Stomach smooth muscle (tissue), 2 donors: ENCODE measurements around the gene HTATIP2.
"Not testable (repeated sequence)": the region's sequence is repeated elsewhere in the genome, so short reads cannot be mapped to it uniquely, and the experiment has no call there.

Experiments
- H3K27ac ChIP-seq: one replicate; pipeline ENCODE4 v1.7.0; 2013; ENCODE audit warnings: mild to moderate bottlenecking, low read length, inconsistent platforms
- H3K27me3 ChIP-seq, 2 donors: one replicate each; pipeline ENCODE4 v1.7.0; 2013; ENCODE audit warnings: low read length in 2 of 2; ENCODE audit not compliant: insufficient read depth in 2 of 2, control insufficient read depth in 1 of 2
- H3K36me3 ChIP-seq, 2 donors: one replicate each; pipeline ENCODE4 v1.7.0; 2013; ENCODE audit warnings: low read length in 2 of 2; ENCODE audit not compliant: control insufficient read depth in 2 of 2, insufficient read depth in 2 of 2
- H3K4me1 ChIP-seq: one replicate; pipeline ENCODE4 v1.7.0; 2013; ENCODE audit warnings: low read length; ENCODE audit not compliant: control insufficient read depth, insufficient read depth
- H3K4me3 ChIP-seq, 2 donors: one replicate each; pipeline ENCODE4 v1.7.0; 2013; ENCODE audit warnings: low read length in 2 of 2
- H3K9ac ChIP-seq, 2 donors: one replicate each; pipeline ENCODE4 v1.7.0; 2013; ENCODE audit warnings: low read length in 2 of 2, mild to moderate bottlenecking in 1 of 2
- H3K9me3 ChIP-seq, 2 donors: one replicate each; pipeline ENCODE4 v1.7.0; 2013; ENCODE audit warnings: low read length in 2 of 2; ENCODE audit not compliant: control insufficient read depth in 2 of 2
- donor health status: healthy.
- donor health status: Pancreatic carcinoma.

HTATIP2 gene

DNA sequence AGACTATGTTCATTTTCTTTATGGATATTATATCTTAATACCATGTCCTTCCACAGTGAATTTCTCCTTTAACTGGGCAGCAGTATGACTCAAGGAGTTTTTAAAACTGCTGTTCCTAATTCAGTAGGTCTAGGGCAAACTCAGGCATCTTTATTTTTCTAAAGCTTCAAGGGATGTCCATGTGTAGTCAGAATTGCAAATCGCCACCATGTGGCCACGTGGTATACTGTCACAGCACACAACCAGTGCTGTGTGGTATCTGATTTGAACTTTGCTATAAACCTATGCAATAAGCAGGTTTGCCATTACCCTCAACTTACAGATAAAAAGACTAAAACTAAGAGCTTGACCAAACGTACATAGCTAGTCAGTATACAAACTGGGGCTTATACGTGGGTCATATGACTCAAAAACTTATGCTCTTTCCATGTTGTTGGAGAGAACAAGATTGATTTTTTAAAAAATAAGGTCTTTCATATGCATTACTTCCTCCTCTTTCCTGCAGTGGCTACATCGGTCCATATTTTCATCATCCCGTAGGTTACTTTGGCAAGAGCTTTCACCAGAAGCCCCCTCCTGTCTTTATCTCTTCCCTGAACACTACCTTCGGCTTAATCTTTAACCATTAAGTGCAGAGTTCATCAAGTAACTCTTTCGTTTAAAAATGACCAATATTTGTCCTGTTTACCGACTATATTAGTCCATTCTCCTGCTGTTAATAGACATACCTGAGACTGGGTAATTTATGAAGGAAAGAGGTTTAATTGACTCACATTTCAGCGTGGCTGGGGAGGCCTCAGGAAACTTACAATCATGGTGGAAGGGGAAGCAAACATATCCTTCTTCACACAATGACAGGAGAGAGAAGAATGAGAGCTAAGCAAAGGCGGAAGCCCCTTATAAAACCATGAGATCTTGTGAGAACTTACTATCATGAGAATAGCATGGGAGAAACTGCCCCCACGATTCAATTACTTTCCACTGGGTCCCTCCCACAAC, 8.0 kb upstream of the HTATIP2 start:
- Histone ChIP-seq H3K27ac (no peak overlapping the region), H3K9ac (no peak overlapping the region), H3K4me3 (no peak overlapping the region), H3K4me1 (no peaks in the 10 kb centered on the region), H3K27me3 (peaks cover 0 to 2% of the 10 kb centered on the region in 2 donors), H3K36me3 (no peaks in the 10 kb centered on the region), H3K9me3 (no peaks in the 10 kb centered on the region)

DNA sequence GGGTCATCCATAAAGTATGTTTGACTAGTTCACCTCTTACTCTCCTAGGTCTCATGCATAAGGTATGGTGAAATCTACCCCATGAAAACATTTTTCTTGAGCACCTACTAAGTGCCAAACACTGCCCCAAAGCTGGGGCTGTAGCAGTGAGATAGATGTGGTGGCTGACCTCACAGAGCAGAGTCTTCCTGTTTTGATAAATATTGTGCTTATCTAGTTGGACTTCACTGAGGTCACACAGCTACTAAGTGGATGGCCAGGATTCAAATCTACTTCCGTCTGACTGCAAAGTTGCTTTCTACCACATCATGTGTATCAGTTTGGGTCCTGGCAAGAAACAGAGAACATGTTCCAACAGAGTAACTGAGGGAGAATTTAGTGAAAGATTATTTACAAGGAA, 6.4 kb upstream of the HTATIP2 start:
- Histone ChIP-seq H3K27ac (no peak overlapping the region), H3K27me3 (no peaks in the 10 kb centered on the region)

DNA sequence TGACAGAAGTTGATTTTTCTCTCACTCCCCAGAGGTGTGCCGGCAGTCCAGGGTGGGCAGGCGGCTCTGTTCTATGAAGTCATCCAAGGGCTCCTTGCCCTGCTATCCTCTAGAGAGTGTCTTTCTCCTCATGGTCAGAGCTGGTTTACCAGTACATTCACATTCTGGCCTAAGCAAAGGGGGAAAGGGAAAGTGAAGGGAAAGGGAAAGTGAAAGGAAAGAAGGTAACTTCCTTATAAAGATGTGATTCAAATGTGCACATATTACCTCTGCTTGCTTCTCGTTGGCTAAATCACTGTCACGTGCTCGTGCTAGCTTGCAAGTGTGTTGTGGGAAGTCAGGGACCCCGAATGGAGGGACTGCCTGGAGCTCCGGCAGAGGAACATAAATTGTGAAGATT, 2.9 kb upstream of the HTATIP2 start:
- H3K9me3 ChIP-seq = no peaks in the 10 kb centered on the region
- H3K36me3 ChIP-seq = no peaks in the 10 kb centered on the region
- peaks cover 12% of the 10 kb centered on the region for H3K4me1 ChIP-seq
- H3K4me3 ChIP-seq = no peak overlapping the region
- no peak overlapping the region for H3K9ac ChIP-seq
- H3K27ac ChIP-seq = no peak overlapping the region
- peaks cover 0 to 10% of the 10 kb centered on the region in 2 donors for H3K27me3 ChIP-seq

More for the DNA sequence above, 6.4 kb upstream of the HTATIP2 start:
- Histone ChIP-seq H3K9ac (no peak overlapping the region), H3K4me3 (no peak overlapping the region), H3K36me3 (no peaks in the 10 kb centered on the region), H3K9me3 (no peaks in the 10 kb centered on the region), H3K4me1 (no peaks in the 10 kb centered on the region)

- H3K9ac ChIP-seq = no peak overlapping the region
- H3K27me3 ChIP-seq = peaks cover 0 to 10% of the 10 kb centered on the region in 2 donors
- H3K4me3 ChIP-seq = no peak overlapping the region
- H3K36me3 ChIP-seq = no peaks in the 10 kb centered on the region
- no peak overlapping the region for H3K27ac ChIP-seq
- no peaks in the 10 kb centered on the region for H3K9me3 ChIP-seq
- peaks cover 12% of the 10 kb centered on the region for H3K4me1 ChIP-seq
Measured at GRCh38 chr11:20362481-20362880, 1.0 kb upstream of the HTATIP2 start.

GRCh38 chr11:20363149-20363499, 390 bp upstream of the HTATIP2 start:
- H3K9ac ChIP-seq = peak overlapping the region in 1 of 2 donors; percentile 60
- H3K27me3 ChIP-seq = peaks cover 0 to 10% of the 10 kb centered on the region in 2 donors
- H3K36me3 ChIP-seq = no peaks in the 10 kb centered on the region
- H3K4me3 ChIP-seq = peak overlapping the region; percentile 73 to 88
- no peaks in the 10 kb centered on the region for H3K9me3 ChIP-seq
- H3K27ac ChIP-seq = peak overlapping the region; percentile 50
- H3K4me1 ChIP-seq = peaks cover 12% of the 10 kb centered on the region

- peak overlapping the region; percentile 60 to 74 for H3K9ac ChIP-seq
- H3K9me3 ChIP-seq = no peaks in the 10 kb centered on the region
- H3K4me3 ChIP-seq = peak overlapping the region; percentile 73 to 88
- peak overlapping the region; percentile 50 for H3K27ac ChIP-seq
- H3K27me3 ChIP-seq = peaks cover 0 to 10% of the 10 kb centered on the region in 2 donors
- H3K36me3 ChIP-seq = no peaks in the 10 kb centered on the region
- peaks cover 12% of the 10 kb centered on the region for H3K4me1 ChIP-seq
Measured at GRCh38 chr11:20364341-20364792, 853 bp downstream of the HTATIP2 start.

- Histone ChIP-seq H3K27me3 (peaks cover 0 to 10% of the 10 kb centered on the region in 2 donors), H3K4me1 (peaks cover 12% of the 10 kb centered on the region)
- H3K9me3 ChIP-seq, H3K4me3 ChIP-seq, H3K27ac ChIP-seq, H3K9ac ChIP-seq, H3K36me3 ChIP-seq: not testable (repeated sequence)
Measured at GRCh38 chr11:20365465-20365864, 2.0 kb downstream of the HTATIP2 start.

DNA sequence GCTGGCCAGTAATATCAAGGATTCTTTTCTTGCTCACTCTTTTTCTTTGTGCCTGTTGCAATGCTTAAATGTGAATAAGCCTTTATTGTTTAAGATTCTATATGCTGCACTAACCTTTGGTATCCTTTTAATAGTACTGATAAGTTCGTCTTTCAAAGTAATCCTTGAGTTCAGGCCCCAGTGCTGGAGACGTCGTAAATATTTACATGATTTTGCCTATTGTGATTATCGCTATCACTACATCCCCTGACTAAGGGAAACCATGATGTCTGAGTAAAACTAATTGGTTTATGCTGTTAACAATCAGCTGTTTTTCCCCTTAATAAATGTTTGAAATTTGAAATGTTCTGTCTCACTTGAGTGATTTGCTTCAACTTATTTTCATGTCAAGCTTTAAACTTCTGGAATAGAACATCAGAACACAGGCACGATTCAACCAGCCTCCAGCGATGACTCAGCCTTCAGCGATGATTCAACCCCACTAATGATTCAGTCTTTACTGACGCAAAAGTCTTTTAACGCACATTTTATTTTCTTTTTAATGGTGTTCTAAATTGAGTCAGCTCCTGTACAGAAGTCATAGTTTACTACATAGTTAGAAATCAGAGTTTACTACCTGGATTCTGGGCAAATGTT, 3.9 kb downstream of the HTATIP2 start:
- Histone ChIP-seq H3K4me3 (peak overlapping the region in 1 of 2 donors; percentile 23), H3K27ac (peak overlapping the region; percentile 33), H3K9me3 (no peaks in the 10 kb centered on the region), H3K36me3 (no peaks in the 10 kb centered on the region), H3K27me3 (peaks cover 0 to 10% of the 10 kb centered on the region in 2 donors), H3K9ac (peak overlapping the region in 1 of 2 donors; percentile 21), H3K4me1 (peaks cover 12% of the 10 kb centered on the region)

DNA sequence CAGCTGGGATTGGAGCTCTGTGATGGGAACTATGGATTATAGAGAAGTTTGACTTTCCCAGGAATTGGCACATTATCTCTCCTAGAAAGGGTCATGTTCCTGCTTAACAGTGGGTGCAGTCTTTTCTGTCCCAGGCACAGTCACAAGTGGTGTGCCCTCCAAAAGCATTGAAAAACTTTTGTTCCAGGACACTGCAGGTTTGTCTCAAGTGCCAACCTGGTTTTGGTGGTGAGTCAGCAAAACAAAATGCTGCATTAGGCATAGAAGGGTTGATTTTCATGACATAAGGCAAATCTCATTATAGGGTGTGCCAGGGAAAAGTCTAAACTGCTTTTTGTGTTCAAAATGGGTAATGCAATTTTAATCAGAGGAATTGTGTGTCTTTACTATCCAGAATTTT, 4.9 kb downstream of the HTATIP2 start:
- Histone ChIP-seq H3K4me1 (peaks cover 8% of the 10 kb centered on the region), H3K27me3 (peaks cover 0 to 5% of the 10 kb centered on the region in 2 donors), H3K27ac (no peak overlapping the region), H3K9me3 (no peaks in the 10 kb centered on the region), H3K9ac (no peak overlapping the region), H3K4me3 (no peak overlapping the region), H3K36me3 (no peaks in the 10 kb centered on the region)

GRCh38 chr11:20369826-20370225, 6.3 kb downstream of the HTATIP2 start:
- H3K9me3 ChIP-seq = no peaks in the 10 kb centered on the region
- no peak overlapping the region for H3K4me3 ChIP-seq
- H3K27ac ChIP-seq = no peak overlapping the region
- no peaks in the 10 kb centered on the region for H3K4me1 ChIP-seq
- no peak overlapping the region for H3K9ac ChIP-seq
- H3K27me3 ChIP-seq = no peaks in the 10 kb centered on the region
- H3K36me3 ChIP-seq = no peaks in the 10 kb centered on the region
